Hepatocyte (in vitro differentiated cells): Measurements from ENCODE around the gene ITPR2. TPM values are rescaled to one million over a fixed set of nuclear protein-coding genes. Genes with fewer than 3 reads are reported as not detected.

Source experiments
- DNase-seq: peaks from one replicate; pipeline ENCODE4 v3.0.0-alpha.2; 2016; ENCODE audit warnings: low spot score
- H2AFZ ChIP-seq: fragments of 200-600 bp; sonication (generic); 2 replicates; pipeline ENCODE4 v1.6.0; 2016; ENCODE audit warnings: antibody characterized with exemption, mild to moderate bottlenecking
- H3K27ac ChIP-seq: fragments of 200-600 bp; sonication (generic); 2 replicates; pipeline ENCODE4 v1.5.1; 2016; ENCODE audit warnings: mild to moderate bottlenecking
- H3K27me3 ChIP-seq: fragments of 200-600 bp; sonication (generic); 2 replicates; pipeline ENCODE4 v1.6.1; 2016
- H3K36me3 ChIP-seq: fragments of 200-600 bp; sonication (generic); replicated peaks from 2 replicates; pipeline ENCODE4 v1.5.1; 2016; ENCODE audit warnings: low read depth; ENCODE audit not compliant: insufficient read depth
- H3K4me1 ChIP-seq: fragments of 200-600 bp; sonication (generic); 2 replicates; pipeline ENCODE4 v1.5.1; 2016; ENCODE audit warnings: mild to moderate bottlenecking, moderate library complexity; ENCODE audit not compliant: insufficient read depth
- H3K4me2 ChIP-seq: fragments of 200-600 bp; sonication (generic); 2 replicates; pipeline ENCODE4 v1.6.0; 2016
- H3K4me3 ChIP-seq: fragments of 200-600 bp; sonication (generic); 2 replicates; pipeline ENCODE4 v1.5.1; 2016; ENCODE audit warnings: mild to moderate bottlenecking
- H3K79me2 ChIP-seq: fragments of 200-600 bp; sonication (generic); 2 replicates; pipeline ENCODE4 v1.6.0; 2017; ENCODE audit warnings: mild to moderate bottlenecking
- H3K9me2 ChIP-seq: fragments of 200-600 bp; sonication (generic); replicated peaks from 2 replicates; pipeline ENCODE4 v1.6.0; 2017; ENCODE audit warnings: mild to moderate bottlenecking; ENCODE audit not compliant: insufficient read depth
- H3K9me3 ChIP-seq: fragments of 200-600 bp; sonication (generic); 2 replicates; pipeline ENCODE4 v1.5.1; 2016; ENCODE audit warnings: low read depth, mild to moderate bottlenecking
- H4K20me1 ChIP-seq: fragments of 200-600 bp; sonication (generic); 2 replicates; pipeline ENCODE4 v1.6.0; 2016; ENCODE audit warnings: mild to moderate bottlenecking; ENCODE audit not compliant: insufficient read depth, poor library complexity, severe bottlenecking
- EZH2 ChIP-seq: fragments of 200-600 bp; sonication (generic); IDR thresholded peaks from 2 replicates; pipeline ENCODE4 v1.6.1; 2016; ENCODE audit warnings: antibody characterized with exemption, mild to moderate bottlenecking, borderline replicate concordance
- EZH2phosphoT487 ChIP-seq: fragments of 200-600 bp; sonication (generic); IDR thresholded peaks from one replicate; pipeline ENCODE4 v1.6.1; 2018; ENCODE audit warnings: antibody characterized with exemption, mild to moderate bottlenecking, low read depth, moderate library complexity; ENCODE audit not compliant: unreplicated experiment, severe bottlenecking
- WGBS: methylation state at CpG from one replicate; pipeline ENCODE4 v1.1.6; 2016; ENCODE audit warnings: low lambda C conversion rate; ENCODE audit errors: missing lambda C conversion rate; 5-methylcytosine and 5-hydroxymethylcytosine counted together
- polyA plus RNA-seq: library from polyadenylated mRNA; unstranded; fragments of >200 nt; fragmentation: Nextera tagmentation; extraction: Ambion mirVana; gene quantifications from 2 replicates; pipeline ENCODE4 v1.2.1, GENCODE V29; 2016
- total RNA-seq: library from RNA; depleted of rRNA; stranded (reverse); fragments of >200 nt; gene quantifications from 2 replicates; pipeline ENCODE4 v1.2.3, GENCODE V29; 2014
- TF ChIP-seq, protein P1 (sequence below): fragments of 200-600 bp; sonication (generic); IDR thresholded peaks from 2 replicates; pipeline ENCODE4 v1.5.1; 2016; ENCODE audit warnings: antibody characterized with exemption, mild to moderate bottlenecking; ENCODE audit not compliant: poor library complexity

Gene ITPR2
- total and polyA plus RNA-seq, 2 experiments from 2014 or later, result 22.0 to 51.4 TPM

DNA sequence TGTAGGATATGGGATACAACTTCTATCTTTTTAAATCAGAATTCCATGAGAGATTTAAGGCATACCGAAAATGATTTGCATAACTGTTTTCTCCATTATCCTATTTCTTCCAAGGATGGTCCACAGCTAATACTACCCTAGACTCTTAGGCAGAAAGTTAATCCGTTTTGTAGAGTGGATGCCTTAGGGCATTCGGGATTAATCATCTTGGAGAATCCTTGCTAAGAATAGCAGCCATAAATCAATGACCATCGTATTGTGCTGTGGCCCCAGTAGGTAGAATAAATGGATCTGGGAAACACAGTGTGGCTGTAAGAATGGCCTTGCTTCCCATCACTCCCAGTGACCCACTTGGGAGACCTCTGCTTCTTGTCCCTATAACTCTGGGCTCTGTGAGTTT, 538.0 kb downstream of the ITPR2 start:
- TF ChIP-seq, protein P1, sequence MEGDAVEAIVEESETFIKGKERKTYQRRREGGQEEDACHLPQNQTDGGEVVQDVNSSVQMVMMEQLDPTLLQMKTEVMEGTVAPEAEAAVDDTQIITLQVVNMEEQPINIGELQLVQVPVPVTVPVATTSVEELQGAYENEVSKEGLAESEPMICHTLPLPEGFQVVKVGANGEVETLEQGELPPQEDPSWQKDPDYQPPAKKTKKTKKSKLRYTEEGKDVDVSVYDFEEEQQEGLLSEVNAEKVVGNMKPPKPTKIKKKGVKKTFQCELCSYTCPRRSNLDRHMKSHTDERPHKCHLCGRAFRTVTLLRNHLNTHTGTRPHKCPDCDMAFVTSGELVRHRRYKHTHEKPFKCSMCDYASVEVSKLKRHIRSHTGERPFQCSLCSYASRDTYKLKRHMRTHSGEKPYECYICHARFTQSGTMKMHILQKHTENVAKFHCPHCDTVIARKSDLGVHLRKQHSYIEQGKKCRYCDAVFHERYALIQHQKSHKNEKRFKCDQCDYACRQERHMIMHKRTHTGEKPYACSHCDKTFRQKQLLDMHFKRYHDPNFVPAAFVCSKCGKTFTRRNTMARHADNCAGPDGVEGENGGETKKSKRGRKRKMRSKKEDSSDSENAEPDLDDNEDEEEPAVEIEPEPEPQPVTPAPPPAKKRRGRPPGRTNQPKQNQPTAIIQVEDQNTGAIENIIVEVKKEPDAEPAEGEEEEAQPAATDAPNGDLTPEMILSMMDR, result no peak
- no peak for TF ChIP-seq EZH2
- TF ChIP-seq EZH2phosphoT487, result no peak
- Histone ChIP-seq H3K27ac (no peak overlapping the region), H2AFZ (no peak overlapping the region), H3K4me1 (no peaks in the 10 kb centered on the region), H3K9me3 (no peaks in the 10 kb centered on the region), H3K9me2 (no peaks in the 10 kb centered on the region), H3K27me3 (no peaks in the 10 kb centered on the region), H3K36me3 (no peaks in the 10 kb centered on the region), H3K4me3 (no peak overlapping the region), H4K20me1 (no peaks in the 10 kb centered on the region), H3K4me2 (no peak overlapping the region), H3K79me2 (no peaks in the 10 kb centered on the region)
- DNase-seq, result no peak
- 80% methylated on average over 4 of the region's 4 CpGs for WGBS

DNA sequence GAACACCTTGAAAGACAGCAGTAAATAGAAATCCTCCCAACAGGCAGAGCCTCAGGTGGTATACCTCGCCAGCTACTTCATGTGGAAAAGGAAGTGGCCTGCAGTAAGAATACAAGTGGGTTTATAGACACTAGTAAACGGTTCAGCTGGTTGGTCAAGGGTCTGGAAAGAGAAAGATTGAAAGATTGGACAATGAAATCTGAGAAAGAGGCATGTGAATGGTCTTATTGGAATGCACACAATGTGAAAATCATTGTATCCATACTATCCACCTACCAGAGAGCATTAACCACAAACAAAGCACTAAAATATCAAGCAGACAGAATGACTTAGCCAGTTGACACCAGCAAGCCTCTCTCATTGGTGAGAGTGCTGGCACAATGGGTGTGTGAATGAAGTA, 539.4 kb downstream of the ITPR2 start:
- H3K4me1 ChIP-seq, result no peaks in the 10 kb centered on the region
- no peak overlapping the region for H3K4me3 ChIP-seq
- no peaks in the 10 kb centered on the region for H3K27me3 ChIP-seq
- no peaks in the 10 kb centered on the region for H3K9me2 ChIP-seq
- no peaks in the 10 kb centered on the region for H3K36me3 ChIP-seq
- DNase-seq, result no peak
- no peaks in the 10 kb centered on the region for H4K20me1 ChIP-seq
- 76% methylated on average over 2 of the region's 2 CpGs for WGBS
- no peak overlapping the region for H3K4me2 ChIP-seq
- H3K9me3 ChIP-seq, result no peaks in the 10 kb centered on the region
- no peaks in the 10 kb centered on the region for H3K79me2 ChIP-seq
- no peak overlapping the region for H2AFZ ChIP-seq
- no peak overlapping the region for H3K27ac ChIP-seq
- TF ChIP-seq EZH2 (no peak), EZH2phosphoT487 (no peak)
- TF ChIP-seq, protein P1, result no peak

DNA sequence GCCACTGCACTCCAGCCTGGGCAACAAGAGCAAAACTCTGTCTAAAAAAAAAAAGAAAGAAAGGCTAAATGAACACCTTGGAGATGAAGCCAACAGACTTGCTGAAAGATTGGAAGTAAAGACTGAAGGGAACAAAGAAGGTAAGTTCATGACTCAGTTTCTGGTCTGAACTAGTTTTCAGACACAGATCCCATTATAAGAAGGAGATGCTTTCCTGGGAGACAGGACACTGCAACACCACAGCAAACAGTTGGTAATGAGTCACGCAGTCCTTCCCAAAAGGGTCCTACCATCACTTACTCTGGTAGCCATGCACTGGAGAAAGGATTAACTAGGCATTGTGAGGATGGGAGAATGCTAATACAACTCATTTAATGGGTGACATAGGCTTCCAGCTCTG, 540.4 kb downstream of the ITPR2 start:
- H3K79me2 ChIP-seq, result no peaks in the 10 kb centered on the region
- H3K4me3 ChIP-seq, result no peak overlapping the region
- no peak overlapping the region for H3K4me2 ChIP-seq
- no peaks in the 10 kb centered on the region for H3K4me1 ChIP-seq
- no peak overlapping the region for H2AFZ ChIP-seq
- H3K9me3 ChIP-seq, result no peaks in the 10 kb centered on the region
- H3K27me3 ChIP-seq, result no peaks in the 10 kb centered on the region
- DNase-seq, result no peak
- no peaks in the 10 kb centered on the region for H4K20me1 ChIP-seq
- no peak overlapping the region for H3K27ac ChIP-seq
- H3K36me3 ChIP-seq, result no peaks in the 10 kb centered on the region
- no peaks in the 10 kb centered on the region for H3K9me2 ChIP-seq
- WGBS, result 94% methylated on average over 1 of the region's 1 CpG
- TF ChIP-seq, protein P1, result no peak
- TF ChIP-seq EZH2phosphoT487 (no peak), EZH2 (no peak)

DNA sequence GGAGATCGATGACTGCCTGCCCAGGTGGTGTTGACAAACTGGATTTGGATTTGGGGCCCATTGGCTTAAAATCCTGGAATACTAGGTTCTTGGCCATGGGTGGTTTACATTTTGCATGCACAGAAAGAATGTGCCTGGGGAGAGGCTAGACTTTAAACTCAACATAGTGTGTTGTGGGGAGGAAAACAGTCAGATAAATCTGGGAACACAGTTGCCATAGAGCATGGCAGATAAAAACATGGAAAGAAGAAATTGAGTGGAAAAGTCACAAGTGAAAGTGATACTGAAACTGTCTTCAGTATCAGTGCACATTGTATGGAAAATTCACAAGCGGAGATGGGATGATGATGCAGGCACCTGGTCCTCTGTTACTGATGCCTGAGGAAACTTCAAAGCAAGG, 542.4 kb downstream of the ITPR2 start:
- DNase-seq, result no peak
- Histone ChIP-seq H3K9me2 (no peaks in the 10 kb centered on the region), H3K27ac (peak overlapping the region; percentile 31), H3K4me1 (no peaks in the 10 kb centered on the region), H3K4me3 (no peak overlapping the region), H3K79me2 (no peaks in the 10 kb centered on the region), H3K9me3 (no peaks in the 10 kb centered on the region), H2AFZ (no peak overlapping the region), H3K36me3 (no peaks in the 10 kb centered on the region), H4K20me1 (no peaks in the 10 kb centered on the region), H3K4me2 (no peak overlapping the region), H3K27me3 (no peaks in the 10 kb centered on the region)
- TF ChIP-seq EZH2phosphoT487, result no peak
- TF ChIP-seq, protein P1, result no peak
- no peak for TF ChIP-seq EZH2
- WGBS, result 68% methylated on average over 2 of the region's 2 CpGs
